ENCODE data around the gene SCUBE2. TPM values are rescaled to one million over a fixed set of nuclear protein-coding genes. Genes with fewer than 3 reads are reported as not detected.
A peak's percentile ranks its signal among the peaks of the same experiment; 100 is the strongest.

The SCUBE2 gene
- polyA plus RNA-seq, 1 of the 3 experiments (the other 2 are of a cell fraction) = 0.76 TPM

DNA sequence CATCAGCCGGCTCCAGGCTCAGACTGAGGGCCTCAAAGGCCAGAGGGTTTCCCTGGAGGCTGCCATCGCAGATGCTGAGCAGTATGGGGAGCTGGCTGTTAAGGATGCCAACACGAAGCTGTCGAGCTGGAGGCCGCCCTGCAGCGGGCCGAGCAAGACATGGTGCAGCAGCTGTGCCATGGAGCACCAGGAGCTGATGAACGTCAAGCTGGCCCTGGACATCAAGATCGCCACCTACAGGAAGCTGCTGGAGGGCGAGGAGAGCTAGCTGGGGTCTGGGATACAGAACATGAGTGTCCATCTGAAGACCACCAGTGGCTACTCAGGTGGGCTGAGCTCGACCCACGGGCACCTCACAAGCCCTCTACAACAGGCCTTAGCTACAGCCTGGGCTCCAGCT is 4.0 kb upstream of the SCUBE2 start:
- H3K27ac ChIP-seq (ENCODE audit: low read depth in 2 of 2, low read length in 1 of 2) = no peak overlapping the region
- H3F3A ChIP-seq (replicated peaks; ENCODE audit: insufficient read depth) = no peaks in the 10 kb centered on the region
- H3K4me1 ChIP-seq (ENCODE audit: control insufficient read depth in 1 of 2, insufficient read depth in 2 of 2, low read depth in 1 of 2, low read length in 1 of 2) = peaks cover 0 to 9% of the 10 kb centered on the region in 2 experiments; a peak in 2 of 4 replicates
- no peak overlapping the region for H3K4me2 ChIP-seq
- H3K4me3 ChIP-seq (ENCODE audit: low read depth in 2 of 2, low read length in 1 of 2) = no peak overlapping the region
- H3K36me3 ChIP-seq (replicated peaks in 1 of 2; ENCODE audit: control insufficient read depth in 1 of 2, insufficient read depth in 2 of 2, low read length in 1 of 2) = no peaks in the 10 kb centered on the region
- no peaks in the 10 kb centered on the region for H3K79me2 ChIP-seq (ENCODE audit: insufficient read depth)
- no peaks in the 10 kb centered on the region for H4K20me1 ChIP-seq (ENCODE audit: insufficient read depth)
- no peak overlapping the region for H3K9ac ChIP-seq
- H3K27me3 ChIP-seq (ENCODE audit: insufficient read depth) = no peaks in the 10 kb centered on the region
- ChIA-PET CTCF (interaction anchor here (0.8 to 7.3 kb wide), 3 partner anchors 21 to 80 kb away, joined by 3 to 48 read pairs (median 36); no protein-coding TSS in a partner anchor), POLR2A (no interaction called here)
- TF ChIP-seq, protein P1, sequence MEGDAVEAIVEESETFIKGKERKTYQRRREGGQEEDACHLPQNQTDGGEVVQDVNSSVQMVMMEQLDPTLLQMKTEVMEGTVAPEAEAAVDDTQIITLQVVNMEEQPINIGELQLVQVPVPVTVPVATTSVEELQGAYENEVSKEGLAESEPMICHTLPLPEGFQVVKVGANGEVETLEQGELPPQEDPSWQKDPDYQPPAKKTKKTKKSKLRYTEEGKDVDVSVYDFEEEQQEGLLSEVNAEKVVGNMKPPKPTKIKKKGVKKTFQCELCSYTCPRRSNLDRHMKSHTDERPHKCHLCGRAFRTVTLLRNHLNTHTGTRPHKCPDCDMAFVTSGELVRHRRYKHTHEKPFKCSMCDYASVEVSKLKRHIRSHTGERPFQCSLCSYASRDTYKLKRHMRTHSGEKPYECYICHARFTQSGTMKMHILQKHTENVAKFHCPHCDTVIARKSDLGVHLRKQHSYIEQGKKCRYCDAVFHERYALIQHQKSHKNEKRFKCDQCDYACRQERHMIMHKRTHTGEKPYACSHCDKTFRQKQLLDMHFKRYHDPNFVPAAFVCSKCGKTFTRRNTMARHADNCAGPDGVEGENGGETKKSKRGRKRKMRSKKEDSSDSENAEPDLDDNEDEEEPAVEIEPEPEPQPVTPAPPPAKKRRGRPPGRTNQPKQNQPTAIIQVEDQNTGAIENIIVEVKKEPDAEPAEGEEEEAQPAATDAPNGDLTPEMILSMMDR (IDR thresholded peaks at IDR 0.05) = peak; percentile 29; the same call in 1 of the 2 replicates
- TF ChIP-seq TEAD4 (IDR thresholded peaks at IDR 0.05; ENCODE audit: borderline replicate concordance, insufficient read depth) (no peak), RAD21 (IDR thresholded peaks at IDR 0.05; ENCODE audit: low read length) (0 out of 2 replicates have a peak, but pooled peaks have one; percentile 8), RXRA (IDR thresholded peaks at IDR 0.05; ENCODE audit: borderline replicate concordance, low read depth) (no peak), MXI1 (IDR thresholded peaks at IDR 0.05; ENCODE audit: low read depth, low read length) (no peak)
- TF ChIP-seq, protein P2, sequence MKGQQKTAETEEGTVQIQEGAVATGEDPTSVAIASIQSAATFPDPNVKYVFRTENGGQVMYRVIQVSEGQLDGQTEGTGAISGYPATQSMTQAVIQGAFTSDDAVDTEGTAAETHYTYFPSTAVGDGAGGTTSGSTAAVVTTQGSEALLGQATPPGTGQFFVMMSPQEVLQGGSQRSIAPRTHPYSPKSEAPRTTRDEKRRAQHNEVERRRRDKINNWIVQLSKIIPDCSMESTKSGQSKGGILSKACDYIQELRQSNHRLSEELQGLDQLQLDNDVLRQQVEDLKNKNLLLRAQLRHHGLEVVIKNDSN (IDR thresholded peaks at IDR 0.05; ENCODE audit: borderline replicate concordance, low read depth) = no peak
- TF ChIP-seq, protein P3, sequence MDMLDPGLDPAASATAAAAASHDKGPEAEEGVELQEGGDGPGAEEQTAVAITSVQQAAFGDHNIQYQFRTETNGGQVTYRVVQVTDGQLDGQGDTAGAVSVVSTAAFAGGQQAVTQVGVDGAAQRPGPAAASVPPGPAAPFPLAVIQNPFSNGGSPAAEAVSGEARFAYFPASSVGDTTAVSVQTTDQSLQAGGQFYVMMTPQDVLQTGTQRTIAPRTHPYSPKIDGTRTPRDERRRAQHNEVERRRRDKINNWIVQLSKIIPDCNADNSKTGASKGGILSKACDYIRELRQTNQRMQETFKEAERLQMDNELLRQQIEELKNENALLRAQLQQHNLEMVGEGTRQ (IDR thresholded peaks at IDR 0.05; ENCODE audit: borderline replicate concordance, low read depth, low read length) = no peak
- DNase-seq = no peak
- no peaks in the 10 kb centered on the region for H3K9me2 ChIP-seq
- H2AFZ ChIP-seq (ENCODE audit: low read depth) = no peak overlapping the region
- 93% methylated on average over 3 of the region's 12 CpGs for WGBS (ENCODE audit: low lambda C conversion rate)
- H3K9me3 ChIP-seq = no peaks in the 10 kb centered on the region

DNA sequence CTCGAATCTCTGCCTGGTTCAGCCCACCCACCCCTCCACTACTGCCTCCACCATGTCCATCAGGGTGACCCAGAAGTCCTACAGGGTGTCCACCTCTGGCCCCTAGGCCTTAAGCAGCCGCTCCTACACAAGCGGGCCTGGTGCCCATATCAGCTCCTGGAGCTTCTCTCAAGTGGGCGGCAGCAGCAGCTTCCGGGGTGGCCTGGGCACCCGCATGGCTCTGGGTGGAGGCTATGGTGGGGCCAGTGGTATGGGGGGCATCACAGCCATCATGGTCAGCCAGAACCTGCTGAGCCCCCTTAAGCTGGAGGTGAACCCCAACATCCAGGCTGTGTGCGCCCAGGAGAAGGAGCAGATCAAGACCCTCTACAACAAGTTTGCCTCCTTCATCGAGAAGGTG is 3.0 kb upstream of the SCUBE2 start:
- Histone ChIP-seq H3K27me3 (ENCODE audit: insufficient read depth) (no peaks in the 10 kb centered on the region), H3K4me2 (no peak overlapping the region), H3K27ac (ENCODE audit: low read depth in 2 of 2, low read length in 1 of 2) (no peak overlapping the region), H3K79me2 (ENCODE audit: insufficient read depth) (no peaks in the 10 kb centered on the region), H3K9me3 (no peaks in the 10 kb centered on the region), H3K36me3 (replicated peaks in 1 of 2; ENCODE audit: control insufficient read depth in 1 of 2, insufficient read depth in 2 of 2, low read length in 1 of 2) (no peaks in the 10 kb centered on the region), H3F3A (replicated peaks; ENCODE audit: insufficient read depth) (no peaks in the 10 kb centered on the region), H3K9me2 (no peaks in the 10 kb centered on the region), H3K9ac (no peak overlapping the region), H3K4me1 (ENCODE audit: control insufficient read depth in 1 of 2, insufficient read depth in 2 of 2, low read depth in 1 of 2, low read length in 1 of 2) (peaks cover 0 to 16% of the 10 kb centered on the region in 2 experiments; a peak in 2 of 4 replicates), H2AFZ (ENCODE audit: low read depth) (no peak overlapping the region), H3K4me3 (ENCODE audit: low read depth in 2 of 2, low read length in 1 of 2) (no peak overlapping the region), H4K20me1 (ENCODE audit: insufficient read depth) (no peaks in the 10 kb centered on the region)
- no peak for DNase-seq
- 72% methylated on average over 4 of the region's 8 CpGs for WGBS (ENCODE audit: low lambda C conversion rate)
- POLR2A ChIA-PET = no interaction called here
- TF ChIP-seq MEF2A (IDR thresholded peaks at IDR 0.05; ENCODE audit: borderline replicate concordance, low read depth) (no peak), GATA2 (CRISPR knock-in tag; IDR thresholded peaks at IDR 0.05) (no peak), JUND (IDR thresholded peaks at IDR 0.05) (no peak), FOSL2 (IDR thresholded peaks at IDR 0.05; ENCODE audit: borderline replicate concordance, low read depth) (no peak)
- CTCF ChIA-PET = interaction anchor here (1.0 to 7.3 kb wide), 5 partner anchors 10 to 413 kb away, joined by 3 to 48 read pairs (median 11); no protein-coding TSS in a partner anchor

Data from SK-N-SH (cell line).